HG02852 (cell line): ENCODE data around the gene CRNKL1.
A peak's percentile ranks its signal among the peaks of the same experiment; 100 is the strongest.

ENCODE experiments used
- ATAC-seq: cut with Tn5 transposase; IDR thresholded peaks from one replicate; pipeline ENCODE4 v1.9.1; 2021; ENCODE audit warnings: mild to moderate bottlenecking, moderate library complexity; ENCODE audit not compliant: unreplicated experiment

Gene CRNKL1

DNA sequence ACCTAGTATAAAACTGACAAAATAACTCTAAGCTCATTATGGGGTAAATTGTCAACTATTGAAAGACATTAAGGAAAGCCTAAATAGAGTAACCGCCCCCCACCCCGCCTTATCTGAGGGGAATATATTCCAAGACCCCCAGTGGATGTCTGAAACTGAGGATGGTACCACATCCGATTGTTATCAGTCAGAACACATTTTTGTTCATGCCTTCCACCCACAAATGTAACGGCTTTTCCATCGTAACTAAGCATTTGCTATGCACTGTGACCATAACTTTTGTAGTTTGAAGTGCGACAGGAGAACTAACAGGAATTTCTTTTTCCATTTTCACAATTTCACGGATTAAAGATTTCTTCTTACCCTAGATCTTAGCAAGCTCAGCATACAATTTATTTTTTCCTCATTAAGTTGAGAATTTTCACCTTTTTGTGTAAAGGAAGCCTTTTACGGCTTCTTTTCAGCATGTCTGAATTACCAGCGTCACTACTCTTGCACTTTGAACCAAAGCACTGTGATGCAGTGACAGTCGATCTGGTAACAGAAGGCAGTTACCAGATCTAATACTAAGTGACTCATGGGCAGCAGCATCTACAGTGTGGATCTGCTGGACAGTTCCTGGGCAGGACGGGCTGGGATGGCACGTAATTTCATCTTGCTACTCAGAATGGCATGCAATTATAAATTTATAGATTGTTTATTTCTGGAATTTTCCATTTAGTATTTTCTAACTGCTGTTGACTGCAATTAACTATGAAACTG is 11.9 kb upstream of the CRNKL1 start:
- no peak for ATAC-seq

DNA sequence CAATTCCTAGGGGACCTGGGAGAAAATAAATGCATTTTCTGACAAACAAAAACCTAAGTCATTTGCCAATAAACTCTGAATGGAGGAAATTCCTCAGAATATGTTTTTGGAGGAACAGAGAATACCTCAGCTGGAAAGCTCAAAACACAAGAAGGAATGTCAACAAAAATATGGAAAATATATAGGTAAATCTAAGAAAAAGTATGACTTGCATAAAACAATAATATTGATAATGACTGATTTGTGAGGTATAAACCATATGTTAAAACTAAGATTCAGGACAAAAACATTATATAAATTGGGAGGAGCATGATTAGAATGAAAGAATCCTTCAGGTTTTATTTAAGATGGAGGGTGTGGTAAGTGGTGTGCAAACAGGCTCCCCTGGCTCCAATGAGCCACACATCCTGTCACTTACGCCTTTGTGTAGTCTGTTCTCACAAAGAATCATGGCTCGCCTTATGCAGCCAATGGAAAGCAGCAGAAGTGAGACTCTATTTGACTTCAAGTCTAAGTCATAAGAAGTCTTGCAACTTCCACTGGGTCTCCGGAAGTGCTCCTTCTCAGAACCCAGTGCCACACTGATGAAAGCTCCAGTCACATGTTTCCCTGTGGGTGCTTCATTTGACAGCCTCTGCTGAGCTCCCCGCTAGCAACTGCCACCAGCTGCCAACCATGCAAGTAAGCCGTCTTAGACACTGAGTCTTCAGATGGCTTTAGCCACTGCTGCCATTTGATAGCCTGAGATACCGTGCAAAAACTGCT is 8.2 kb upstream of the CRNKL1 start:
- no peak for ATAC-seq

DNA sequence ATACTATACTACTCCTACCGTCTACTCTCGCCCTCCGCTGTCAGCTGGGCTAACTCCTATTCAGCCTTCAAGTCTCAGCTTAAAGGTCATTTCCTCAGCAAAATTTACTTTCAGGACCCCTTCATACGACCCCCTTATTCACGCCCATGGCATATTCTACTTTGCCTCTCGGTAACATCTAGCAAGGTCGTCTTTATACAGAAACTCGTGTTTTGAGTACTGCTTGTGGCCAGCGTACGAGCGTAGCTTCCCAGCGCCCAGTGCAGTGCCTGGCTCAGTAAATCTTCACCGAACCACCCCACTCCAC is 546 bp downstream of the CRNKL1 start:
- no peak for ATAC-seq

DNA sequence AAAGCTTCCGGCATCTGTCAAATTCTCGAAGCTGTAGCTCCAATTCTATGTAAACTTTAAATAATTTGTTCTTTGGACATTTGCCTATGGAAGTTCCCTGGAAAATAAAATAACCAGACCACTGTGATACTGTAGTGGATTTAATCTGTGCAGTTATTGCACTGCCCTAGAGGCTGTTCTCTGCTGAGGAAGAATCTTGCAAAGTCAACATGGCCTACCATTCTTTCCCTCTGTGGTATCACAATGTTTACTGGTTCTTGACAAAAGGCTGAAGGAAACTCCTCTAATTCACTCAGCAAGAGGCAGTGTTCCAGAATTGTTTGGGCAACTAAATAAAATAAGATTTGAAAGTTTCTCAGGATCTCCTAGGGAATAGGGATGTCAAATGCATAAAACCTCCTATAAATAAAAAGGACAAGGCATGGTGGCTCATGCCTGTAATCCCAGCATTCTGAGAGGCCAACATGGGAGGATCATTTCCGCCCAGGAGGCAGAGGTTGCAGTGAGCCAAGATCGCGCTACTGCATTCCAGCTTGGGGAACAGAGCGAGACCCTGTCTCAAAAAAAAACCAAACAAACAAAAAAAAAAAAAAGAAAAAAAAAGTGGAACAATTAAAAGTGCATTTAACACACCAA is 12.4 kb downstream of the CRNKL1 start:
- ATAC-seq, result no peak

DNA sequence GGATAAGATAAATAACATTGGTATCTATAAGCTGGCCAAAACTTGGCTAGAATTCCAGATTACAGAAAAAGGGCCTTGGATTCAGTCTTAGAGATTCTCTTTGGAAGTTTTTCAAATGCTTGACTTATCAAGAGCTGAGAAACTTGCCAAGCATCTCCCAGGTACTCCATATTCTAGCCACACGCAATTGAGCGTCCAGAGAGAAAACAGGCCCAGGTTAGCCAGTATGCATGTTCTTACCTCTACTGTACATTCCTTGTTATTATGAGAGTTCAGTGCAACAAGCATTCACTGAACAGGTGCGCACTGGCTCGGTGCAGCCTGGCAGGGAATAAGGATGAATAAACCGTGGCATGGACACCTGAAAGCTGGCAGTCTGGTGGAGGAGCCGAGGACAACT is 13.7 kb downstream of the CRNKL1 start:
- ATAC-seq, result no peak

DNA sequence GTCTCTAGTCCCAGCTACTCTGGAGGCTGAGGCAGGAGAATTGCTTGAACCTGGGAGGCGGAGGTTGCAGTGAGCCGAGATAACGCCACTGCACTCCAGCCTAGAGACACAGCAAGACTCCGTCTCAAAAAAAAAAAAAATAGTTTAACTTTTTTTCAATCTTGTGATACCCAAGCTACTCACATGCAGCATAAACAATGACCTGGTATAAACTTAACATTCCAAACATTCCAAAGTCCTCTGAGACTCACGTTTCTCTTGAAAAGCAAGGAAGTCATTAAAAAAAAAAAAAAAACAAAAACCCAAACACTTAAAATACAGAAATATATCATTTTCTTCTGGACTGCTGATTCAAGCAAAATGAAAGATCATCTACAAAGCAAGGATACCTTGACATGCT is 14.3 kb downstream of the CRNKL1 start:
- no peak for ATAC-seq

DNA sequence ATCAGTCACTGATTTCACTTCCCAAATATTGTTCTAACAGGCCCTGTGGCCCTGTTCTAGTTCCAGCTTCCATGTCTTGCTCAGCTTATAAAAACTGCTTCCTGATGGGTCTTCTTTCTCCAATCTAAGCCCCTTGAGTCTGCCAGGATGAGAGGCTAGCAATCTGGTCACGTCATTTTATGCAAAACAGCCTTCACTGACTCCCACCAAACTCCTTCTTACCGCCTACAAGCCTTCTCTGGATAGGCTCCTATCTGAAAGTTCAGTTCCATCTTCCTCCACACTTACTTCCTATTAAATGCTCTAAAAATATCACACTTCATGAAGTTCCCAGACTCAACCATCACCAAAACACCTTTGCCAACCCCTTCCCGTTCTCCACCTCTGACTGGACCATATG is 15.5 kb downstream of the CRNKL1 start:
- no peak for ATAC-seq

DNA sequence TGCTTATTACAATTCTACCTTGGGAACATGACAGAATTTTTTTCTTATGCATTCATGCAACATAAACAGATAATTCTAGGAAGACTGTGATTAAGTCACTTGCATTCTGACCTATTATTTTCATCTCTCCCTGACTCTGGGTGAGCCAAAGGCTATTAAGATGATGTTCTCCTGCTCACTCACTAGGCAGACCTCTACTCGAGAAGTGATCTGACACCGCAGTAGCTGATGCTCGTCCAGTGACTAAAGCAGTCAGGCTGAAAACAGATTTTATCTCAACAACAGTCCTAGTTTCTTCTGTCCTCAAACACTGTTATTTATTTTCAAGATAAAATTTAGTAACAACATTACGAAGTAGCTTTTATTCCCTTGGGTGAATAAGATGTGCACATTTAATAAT is 17.8 kb downstream of the CRNKL1 start:
- no peak for ATAC-seq

DNA sequence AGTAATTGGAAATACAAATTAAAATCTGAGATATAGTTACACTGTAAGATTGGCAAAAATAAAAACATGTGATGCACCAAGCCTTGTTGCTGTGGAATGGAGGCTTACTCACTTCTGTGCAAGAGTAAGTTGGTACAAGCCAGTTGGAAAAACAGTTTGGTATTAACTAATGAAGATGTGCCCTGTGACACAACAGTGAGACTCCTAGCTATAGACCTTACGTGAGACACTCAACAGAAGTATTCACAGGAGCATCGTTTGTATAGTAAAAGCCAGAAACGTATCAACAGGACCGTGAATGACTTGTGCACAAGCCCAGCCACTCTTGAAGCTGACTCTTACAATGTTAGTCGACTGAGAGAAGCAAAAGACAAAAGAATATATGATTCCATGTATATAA is 20.5 kb downstream of the CRNKL1 start:
- ATAC-seq, result no peak

DNA sequence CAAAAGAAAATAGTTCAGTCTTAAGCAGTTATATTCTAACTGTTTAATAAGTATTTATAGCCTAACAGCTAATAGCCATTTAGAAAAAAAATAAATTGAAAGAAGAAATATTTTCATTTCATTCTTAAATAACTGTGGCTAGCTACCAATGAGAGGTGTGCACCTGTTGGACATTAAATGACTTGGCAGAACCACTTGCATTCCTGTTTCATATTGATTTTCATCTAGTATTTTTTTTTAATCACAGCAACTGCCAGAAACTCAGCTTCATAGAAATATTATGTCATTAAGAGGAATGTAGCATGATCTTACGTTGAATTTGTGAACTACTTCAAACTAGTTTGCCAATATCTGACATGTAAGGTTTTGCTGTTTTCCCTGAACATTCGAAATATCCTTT is 25.0 kb downstream of the CRNKL1 start:
- ATAC-seq, result no peak

DNA sequence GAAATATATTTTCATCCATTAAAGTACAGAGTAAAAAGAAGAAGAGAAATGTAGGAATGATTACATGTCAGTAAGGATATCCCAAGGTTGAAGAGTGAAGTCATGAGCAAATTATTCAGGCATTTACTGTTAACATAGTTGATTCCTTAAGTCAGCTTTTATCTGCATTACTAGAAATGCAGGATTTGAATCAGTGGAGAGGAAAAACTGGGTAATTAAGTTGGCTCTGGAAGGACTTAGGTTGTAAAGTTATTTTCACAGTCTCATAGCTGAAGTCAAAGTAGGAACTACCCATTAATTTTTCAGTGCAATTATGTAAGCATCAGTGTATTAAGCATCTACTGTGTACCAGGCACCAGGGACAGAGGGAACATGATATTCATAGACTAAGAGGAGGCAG is 27.3 kb downstream of the CRNKL1 start:
- ATAC-seq, result no peak

DNA sequence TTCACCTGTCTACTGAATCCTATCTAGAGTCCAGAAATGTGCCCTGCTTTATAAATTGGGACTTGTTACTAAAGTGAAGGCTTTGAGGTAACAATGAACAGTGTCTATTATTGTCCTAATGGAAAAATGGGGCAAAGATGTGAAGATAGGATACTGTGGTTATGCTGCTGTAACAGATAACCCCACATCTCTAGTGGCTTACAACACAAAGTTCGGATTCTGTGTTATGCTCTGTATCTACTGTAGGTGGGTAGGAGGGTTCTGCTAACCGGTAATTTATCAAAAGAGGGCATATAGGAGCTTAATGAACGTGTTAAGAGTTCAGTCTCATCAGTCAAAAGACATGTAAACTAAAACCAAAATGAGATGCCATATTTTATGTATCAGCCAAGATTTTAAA is 28.9 kb downstream of the CRNKL1 start:
- no peak for ATAC-seq

DNA sequence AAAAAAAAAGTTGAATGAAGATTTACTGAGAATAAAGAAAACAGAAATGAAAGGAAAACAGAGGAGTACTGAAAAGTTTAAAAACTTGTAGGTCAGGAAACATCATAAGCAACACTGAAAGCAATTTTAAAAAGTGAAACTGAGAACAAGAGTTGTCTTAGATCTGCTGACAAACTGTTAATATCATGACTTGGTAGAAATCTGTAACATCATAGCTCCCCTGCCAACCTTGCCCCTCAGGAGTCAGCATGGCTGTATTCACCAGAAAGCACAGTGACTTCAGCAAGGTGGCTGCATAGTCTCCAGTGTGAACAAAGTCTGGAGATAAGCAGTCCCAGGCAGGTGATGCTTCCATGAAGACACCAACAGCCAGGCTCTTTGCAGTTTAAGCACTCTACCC is 29.8 kb downstream of the CRNKL1 start:
- peak; percentile 62 for ATAC-seq

DNA sequence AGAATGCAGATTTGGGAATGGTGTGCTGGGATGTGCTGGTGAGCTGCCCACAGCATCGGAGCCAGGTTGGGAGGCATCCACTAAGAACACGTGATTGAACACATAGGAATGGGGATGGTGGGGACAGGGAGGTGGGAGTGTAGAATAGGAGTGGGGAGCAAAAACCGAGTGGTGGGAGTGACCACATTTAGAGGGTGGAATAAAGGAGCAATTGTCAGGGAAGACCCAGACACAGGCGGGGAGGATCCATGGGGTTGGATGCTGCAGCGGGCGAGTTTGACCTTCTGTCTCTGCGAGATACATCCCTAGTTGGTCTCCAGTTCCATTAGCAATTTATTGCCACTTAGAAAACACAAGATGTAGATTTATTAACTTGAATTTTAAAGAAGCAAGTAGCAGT is 30.4 kb downstream of the CRNKL1 start:
- ATAC-seq, result no peak

DNA sequence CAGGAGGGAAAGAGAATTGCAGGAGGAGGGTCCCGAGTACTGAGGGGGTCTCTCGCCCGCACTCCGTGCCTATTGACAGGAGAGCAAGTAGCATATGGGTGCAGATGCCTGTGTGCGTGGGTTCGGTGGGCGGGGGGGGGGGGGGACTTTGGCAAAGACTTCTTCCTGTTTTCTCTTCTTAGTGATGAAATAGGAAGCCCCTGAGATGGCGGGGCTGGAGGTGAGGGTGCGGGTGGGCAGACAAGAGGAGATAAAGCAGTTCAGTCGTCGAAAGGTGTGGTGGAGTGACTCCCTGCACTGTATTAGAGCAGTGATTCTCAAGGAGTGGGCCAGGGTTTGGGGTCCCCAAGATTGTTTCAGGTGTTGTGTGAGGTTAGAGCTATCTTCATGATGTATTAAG is 31.4 kb downstream of the CRNKL1 start:
- no peak for ATAC-seq

DNA sequence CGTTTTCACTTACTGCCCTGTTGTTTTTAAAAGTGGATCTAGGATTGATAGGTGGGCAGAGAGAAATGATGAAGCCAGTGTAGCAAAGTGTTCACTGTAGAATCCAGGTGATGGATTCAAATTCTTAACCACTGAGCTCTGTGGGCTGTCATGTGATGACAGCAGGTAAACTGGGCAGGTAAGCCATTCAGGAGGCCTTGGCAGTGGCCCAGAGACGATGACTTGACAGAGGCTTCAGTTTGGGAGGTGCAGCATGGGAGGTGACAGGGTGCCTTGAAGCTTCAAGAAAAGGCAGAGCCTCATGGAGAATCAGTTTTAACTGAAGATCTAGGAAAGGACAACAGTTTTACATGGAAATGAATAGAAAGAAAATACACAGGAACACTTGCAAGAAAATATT is 33.1 kb downstream of the CRNKL1 start:
- ATAC-seq, result no peak

DNA sequence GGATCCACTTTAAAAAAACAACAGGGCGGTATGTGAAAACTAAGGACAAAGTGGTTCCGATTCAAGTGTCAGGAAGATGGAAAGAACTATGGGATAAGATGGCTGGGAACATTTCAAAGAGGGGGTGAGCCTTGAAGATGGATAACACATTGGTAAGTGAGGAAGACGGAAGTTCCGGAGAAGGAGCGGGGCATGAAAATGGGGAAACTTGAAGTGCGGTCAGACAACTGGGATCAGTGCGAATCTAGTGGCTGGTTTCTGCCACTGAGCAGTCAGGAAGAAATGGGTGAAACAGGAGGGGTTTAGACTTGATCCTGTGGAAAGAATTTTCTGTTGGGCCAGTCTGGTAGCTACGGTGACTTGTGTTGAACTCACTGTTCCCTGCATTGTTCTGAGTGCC is 33.9 kb downstream of the CRNKL1 start:
- no peak for ATAC-seq

DNA sequence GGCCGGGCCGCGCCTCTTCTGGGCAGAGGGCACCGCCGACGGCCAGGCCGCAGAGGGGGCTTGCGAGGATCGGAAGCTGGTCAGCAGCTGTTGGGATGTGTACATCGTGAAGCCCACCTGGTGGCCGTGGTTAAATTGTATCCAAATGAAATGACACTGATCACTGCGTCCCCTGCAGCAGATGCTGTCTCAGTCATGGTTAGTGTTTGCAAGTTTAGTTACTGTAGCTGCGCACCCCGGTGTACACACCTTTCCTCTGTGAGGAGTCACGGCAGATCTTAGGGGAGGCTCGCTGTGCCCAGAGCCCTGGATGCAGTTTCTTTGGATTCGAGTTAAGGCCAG is 34.5 kb downstream of the CRNKL1 start:
- peak; percentile 4 for ATAC-seq

DNA sequence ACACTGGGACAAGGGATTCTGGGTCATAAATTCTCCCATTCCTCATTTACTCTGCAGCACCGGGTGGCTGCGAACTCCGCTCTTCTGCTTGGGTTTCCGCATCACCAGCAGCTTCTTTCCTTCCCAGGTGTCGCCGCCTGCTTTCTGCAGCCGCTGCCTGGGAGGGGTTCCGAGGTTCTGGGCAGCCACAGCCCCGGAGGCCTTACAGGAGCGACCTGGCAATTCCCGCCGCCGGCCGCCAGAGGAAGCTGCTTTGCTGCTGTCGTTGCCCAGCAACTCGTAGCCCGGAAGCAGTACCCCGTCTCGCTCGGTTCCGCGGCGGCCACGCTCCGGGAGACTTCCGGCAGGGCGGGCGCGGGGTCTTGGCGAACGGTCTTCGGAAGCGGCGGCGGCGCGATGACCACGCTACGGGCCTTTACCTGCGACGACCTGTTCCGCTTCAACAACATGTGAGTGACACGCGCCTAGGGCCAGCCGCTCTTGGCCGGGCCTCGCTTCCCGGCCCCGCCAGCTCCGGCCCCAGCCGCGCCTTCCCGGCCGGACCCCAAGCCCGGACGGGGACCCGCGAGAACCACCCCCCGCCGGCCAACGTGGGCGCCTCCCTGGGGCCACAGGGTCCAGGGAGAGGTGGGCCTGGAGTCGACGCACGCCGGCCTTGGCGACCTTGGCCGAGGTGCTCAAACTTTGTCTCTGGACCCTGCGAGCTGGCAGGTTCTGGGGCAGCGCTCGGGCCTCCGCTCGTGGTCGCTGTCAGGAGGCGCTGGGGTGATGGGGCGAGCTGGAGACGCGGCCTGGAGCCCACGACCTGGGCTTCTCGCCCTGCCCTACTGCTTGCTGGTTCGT is 35.0 kb downstream of the CRNKL1 start, which contains the start of gene NAA20:
NAA20 (plus strand) TSS at position 362 of the 843 bp plus-strand sequence; CDS start at position 397, 35 bp downstream.
- peak; percentile 99 for ATAC-seq

DNA sequence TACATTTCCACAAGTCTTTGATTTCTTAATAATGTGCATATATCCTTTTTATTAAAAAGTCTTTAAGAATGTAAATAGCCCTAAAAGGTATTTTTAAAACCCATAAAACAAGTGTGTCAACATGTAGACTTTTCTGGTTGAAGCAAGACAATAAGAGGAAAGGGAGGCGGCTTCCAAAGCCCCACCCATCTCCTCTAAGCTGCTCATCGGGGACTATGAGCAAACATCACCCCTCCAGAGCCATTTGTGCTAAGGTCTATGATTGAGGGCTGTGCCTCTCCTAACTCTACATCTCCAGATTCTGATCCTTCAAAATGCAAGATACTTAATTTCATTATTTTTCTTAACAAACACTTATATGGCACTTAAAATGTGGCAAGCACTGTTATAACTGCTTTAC is 37.6 kb downstream of the CRNKL1 start:
- no peak for ATAC-seq

DNA sequence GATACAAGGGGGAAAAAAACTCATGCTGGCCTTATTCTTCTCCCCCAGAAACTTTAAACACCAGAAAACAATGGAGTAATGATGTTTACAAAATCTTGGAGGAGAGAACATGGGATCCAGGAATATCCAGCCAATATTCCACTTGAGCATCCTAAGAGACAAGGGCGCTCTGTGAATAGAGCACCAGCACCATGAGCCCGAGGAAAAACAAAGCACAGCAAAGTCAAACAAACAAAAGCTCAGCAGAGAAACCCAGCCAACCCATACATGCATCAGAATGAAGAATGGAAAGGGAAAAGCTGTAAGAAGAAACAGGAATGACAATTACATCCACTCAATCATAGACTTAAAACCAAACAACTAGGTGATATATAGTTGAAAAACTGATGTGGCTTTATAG is 39.7 kb downstream of the CRNKL1 start:
- no peak for ATAC-seq
